ENCODE results near the gene BHMT2. TPM values are rescaled to one million over a fixed set of nuclear protein-coding genes. Genes with fewer than 3 reads are reported as not detected.

BHMT2 gene
- total and polyA plus RNA-seq, 2 donors (not counting 3 experiments of a cell fraction or from before 2014, with no cell fraction given), result 0.71 to 0.92 TPM

DNA sequence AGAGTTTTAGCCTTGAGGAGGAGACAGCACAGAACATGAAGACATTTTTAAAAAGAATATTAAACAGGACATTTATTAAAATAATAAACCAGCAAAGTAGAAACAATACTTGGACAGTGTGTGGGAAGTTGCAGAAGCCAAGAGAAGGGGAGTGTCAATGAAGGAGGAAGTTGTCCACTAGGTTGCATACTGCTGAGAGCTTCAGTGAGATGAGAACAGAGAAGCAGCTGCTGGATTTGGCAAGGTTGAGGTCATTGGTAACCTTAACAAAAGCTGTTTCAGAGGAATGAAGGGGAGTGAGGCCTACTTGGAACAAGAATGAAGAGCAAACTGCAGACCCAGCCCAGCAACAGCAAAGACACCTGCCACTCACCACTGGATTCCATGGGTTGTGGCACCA is 53.4 kb downstream of the BHMT2 start:
- H3K4me1 ChIP-seq (ENCODE audit: control insufficient read depth, extremely low read depth, insufficient read depth, low read length), result no peaks in the 10 kb centered on the region
- no peak overlapping the region for H3K4me2 ChIP-seq (ENCODE audit: insufficient read depth, low read length)
- no peaks in the 10 kb centered on the region for H4K20me1 ChIP-seq (replicated peaks; ENCODE audit: control insufficient read depth, extremely low read depth, insufficient read depth, low read length)
- H3K27ac ChIP-seq (ENCODE audit: insufficient read depth, low read depth, low read length), result no peak overlapping the region
- CTCF ChIA-PET, result interaction anchor here (0.5 to 2.5 kb wide), 2 partner anchors 10 to 134 kb away, joined by 3 to 19 read pairs; no protein-coding TSS in a partner anchor
- intact Hi-C loops (cut with micrococcal nuclease) (no loop called here), dilution Hi-C loops (cut with MboI; ENCODE audit: extremely low pct_ligation_motif_present, low sequenced_read_pairs) (no loop called here)
- no peak overlapping the region for H3K4me3 ChIP-seq (replicated peaks in 1 of 3; ENCODE audit: insufficient read depth in 1 of 3, low read depth in 1 of 3, low read length in 3 of 3)
- no peaks in the 10 kb centered on the region for H3K27me3 ChIP-seq (ENCODE audit: control insufficient read depth in 2 of 2, insufficient read depth in 2 of 2, low read length in 2 of 2)
- POLR2A ChIA-PET, result no interaction called here
- no peak for TF ChIP-seq FOS (IDR thresholded peaks at IDR 0.05; ENCODE audit: borderline replicate concordance, insufficient read depth, low read length)
- TF ChIP-seq POLR2AphosphoS5 (IDR thresholded peaks at IDR 0.05; ENCODE audit: insufficient read depth, low read depth, low read length), result no peak
- no peak for TF ChIP-seq MAX (IDR thresholded peaks at IDR 0.05; ENCODE audit: insufficient read depth, insufficient read length)
- TF ChIP-seq POLR2A (IDR thresholded peaks at IDR 0.05; ENCODE audit: low read depth, low read length), result no peak
- TF ChIP-seq GATA2 (IDR thresholded peaks at IDR 0.05; ENCODE audit: insufficient read depth, insufficient read length, low read depth, low read length), result no peak
- no peak for TF ChIP-seq CTCF (IDR thresholded peaks at IDR 0.05; ENCODE audit: extremely low read depth in 1 of 2, insufficient read depth in 1 of 2, low read depth in 1 of 2, low read length in 2 of 2)
- TF ChIP-seq JUN (IDR thresholded peaks at IDR 0.05; ENCODE audit: borderline replicate concordance, insufficient read depth, insufficient read length, low read depth), result no peak
- no peak for TF ChIP-seq EZH2 (IDR thresholded peaks at IDR 0.05; ENCODE audit: borderline replicate concordance, low read depth, low read length, severe bottlenecking)
- no peak for TF ChIP-seq MYC (IDR thresholded peaks at IDR 0.05; ENCODE audit: low read depth, low read length)
- no TSS peak for BruUV-seq (replicated peaks)
- DNase-seq (ENCODE audit: low read depth, low spot score), result no peak
- H2AFZ ChIP-seq (ENCODE audit: low read depth, low read length), result no peak overlapping the region
- no peaks in the 10 kb centered on the region for H3K79me2 ChIP-seq (ENCODE audit: control insufficient read depth, insufficient read depth, low read length)
- H3K9me1 ChIP-seq (replicated peaks; ENCODE audit: control insufficient read depth, extremely low read depth, insufficient read depth, low read length), result no peaks in the 10 kb centered on the region
- H3K36me3 ChIP-seq (ENCODE audit: control insufficient read depth in 2 of 2, extremely low read depth in 1 of 2, insufficient read depth in 2 of 2, low read length in 2 of 2), result no peaks in the 10 kb centered on the region
- no peak overlapping the region for H3K9ac ChIP-seq (replicated peaks; ENCODE audit: extremely low read depth, insufficient read depth, low read length)
- no peaks in the 10 kb centered on the region for H3K9me3 ChIP-seq (replicated peaks; ENCODE audit: control insufficient read depth, insufficient read depth, low read length)
- no peak for FAIRE-seq
